Activated CD8-positive, alpha-beta memory T cell treated with anti-CD3 and anti-CD28 coated beads, Interleukin-2, amount 10 ng/mL, durations not matched to agents 7 days and 5 days (primary cell): ENCODE data around the gene INAFM2. TPM values are rescaled to one million over a fixed set of nuclear protein-coding genes. Genes with fewer than 3 reads are reported as not detected.

ENCODE experiments used
- ATAC-seq: fragments of 150-1000 bp; cut with Tn5 transposase; one replicate; pipeline ENCODE4 v1.10.0; 2021; ENCODE audit warnings: moderate library complexity
- CTCF ChIA-PET: fragments of 350-600 bp; sonication (Branson Sonifier 250); formaldehyde crosslinking; loops from one replicate; lab custom pipeline; 2021; ENCODE audit warnings: antibody characterized with exemption; lab: Charles Lee
- DNase-seq: peaks from one replicate; pipeline ENCODE4 v3.0.0-alpha.2; 2020
- H3K27ac Mint-ChIP-seq: one replicate; pipeline ENCODE4 v1.8.0; 2021; ENCODE audit warnings: mild to moderate bottlenecking, mixed read lengths
- H3K27me3 Mint-ChIP-seq: one replicate; pipeline ENCODE4 v1.8.0; 2021; ENCODE audit warnings: mixed read lengths
- H3K36me3 Mint-ChIP-seq: one replicate; pipeline ENCODE4 v1.8.0; 2021; ENCODE audit warnings: mild to moderate bottlenecking, mixed read lengths
- H3K4me1 Mint-ChIP-seq: one replicate; pipeline ENCODE4 v1.8.0; 2021; ENCODE audit warnings: mixed read lengths
- H3K4me3 Mint-ChIP-seq: one replicate; pipeline ENCODE4 v1.8.0; 2021; ENCODE audit warnings: mild to moderate bottlenecking, moderate library complexity, mixed read lengths
- H3K9me3 Mint-ChIP-seq: one replicate; pipeline ENCODE4 v1.8.0; 2022; ENCODE audit warnings: low read depth, mixed read lengths
- total RNA-seq, 2 experiments: library from RNA; stranded (reverse); gene quantifications; one replicate each; pipeline ENCODE4 v1.2.3, GENCODE V29; 2021

INAFM2 gene
- total RNA-seq, 2 experiments from 2014 or later = 4.9 to 10.2 TPM

GRCh38 chr15:40290918-40291574 is 32.4 kb upstream of the INAFM2 start:
- Mint-ChIP-seq H3K4me3 (no peak overlapping the region), H3K36me3 (no peaks in the 10 kb centered on the region), H3K27me3 (no peaks in the 10 kb centered on the region), H3K4me1 (no peaks in the 10 kb centered on the region), H3K27ac (no peak overlapping the region), H3K9me3 (no peaks in the 10 kb centered on the region)
- CTCF ChIA-PET = interaction anchor here (1.7 to 3.2 kb wide), 2 partner anchors 17 to 18 kb away, joined by 12 to 23 read pairs; partner anchors contain the start of gene PLCB2
- DNase-seq (no peak), ATAC-seq (no peak)

GRCh38 chr15:40292246-40292645 is 31.2 kb upstream of the INAFM2 start:
- CTCF ChIA-PET = interaction anchor here (0.5 to 3.2 kb wide), 3 partner anchors 12 to 148 kb away, joined by 3 to 23 read pairs (median 3); partner anchors contain the start of gene PLCB2

GRCh38 chr15:40293006-40293405 is 30.5 kb upstream of the INAFM2 start:
- CTCF ChIA-PET = interaction anchor here (0.7 to 3.2 kb wide), 5 partner anchors 10 to 51 kb away, joined by 3 to 23 read pairs (median 3); partner anchors contain the start of genes ANKRD63 and PLCB2
- no peaks in the 10 kb centered on the region for H3K9me3 Mint-ChIP-seq
- no peaks in the 10 kb centered on the region for H3K27me3 Mint-ChIP-seq
- no peak for ATAC-seq
- no peaks in the 10 kb centered on the region for H3K4me1 Mint-ChIP-seq
- H3K36me3 Mint-ChIP-seq = peaks cover 2% of the 10 kb centered on the region
- H3K27ac Mint-ChIP-seq = peak overlapping the region; percentile 6
- no peak overlapping the region for H3K4me3 Mint-ChIP-seq
- DNase-seq = no peak

More at GRCh38 chr15:40292246-40292645, 31.2 kb upstream of the INAFM2 start:
- ATAC-seq = no peak
- Mint-ChIP-seq H3K36me3 (no peaks in the 10 kb centered on the region), H3K4me1 (no peaks in the 10 kb centered on the region), H3K27ac (no peak overlapping the region), H3K9me3 (no peaks in the 10 kb centered on the region), H3K27me3 (no peaks in the 10 kb centered on the region), H3K4me3 (no peak overlapping the region)
- DNase-seq = no peak

GRCh38 chr15:40293905-40294895 is 29.3 kb upstream of the INAFM2 start:
- Mint-ChIP-seq H3K27me3 (no peaks in the 10 kb centered on the region), H3K27ac (no peak overlapping the region), H3K36me3 (peaks cover 9% of the 10 kb centered on the region), H3K9me3 (no peaks in the 10 kb centered on the region), H3K4me3 (no peak overlapping the region), H3K4me1 (no peaks in the 10 kb centered on the region)
- CTCF ChIA-PET = interaction anchor here (0.7 to 3.2 kb wide), 6 partner anchors 11 to 50 kb away, joined by 3 to 23 read pairs (median 6); partner anchors contain the start of genes ANKRD63 and PLCB2
- ATAC-seq (no peak), DNase-seq (no peak)

GRCh38 chr15:40295297-40295696 is 28.2 kb upstream of the INAFM2 start:
- no peak for ATAC-seq
- Mint-ChIP-seq H3K4me3 (no peak overlapping the region), H3K4me1 (no peaks in the 10 kb centered on the region), H3K9me3 (no peaks in the 10 kb centered on the region), H3K27me3 (no peaks in the 10 kb centered on the region), H3K27ac (no peak overlapping the region), H3K36me3 (peaks cover 18% of the 10 kb centered on the region)
- DNase-seq = no peak
- CTCF ChIA-PET = interaction anchor here (1.1 to 3.0 kb wide), 5 partner anchors 12 to 27 kb away, joined by 3 to 18 read pairs (median 4); partner anchors contain the start of genes ANKRD63 and PLCB2

GRCh38 chr15:40295877-40296560 is 27.5 kb upstream of the INAFM2 start:
- ATAC-seq (no peak), DNase-seq (no peak)
- peaks cover 25% of the 10 kb centered on the region for H3K36me3 Mint-ChIP-seq
- H3K9me3 Mint-ChIP-seq = no peaks in the 10 kb centered on the region
- no peaks in the 10 kb centered on the region for H3K27me3 Mint-ChIP-seq
- H3K4me3 Mint-ChIP-seq = no peak overlapping the region
- no peaks in the 10 kb centered on the region for H3K4me1 Mint-ChIP-seq
- CTCF ChIA-PET = interaction anchor here (0.6 to 3.0 kb wide), 5 partner anchors 12 to 26 kb away, joined by 3 to 18 read pairs (median 3); partner anchors contain the start of gene PLCB2
- no peak overlapping the region for H3K27ac Mint-ChIP-seq

GRCh38 chr15:40296561-40297230 is 26.8 kb upstream of the INAFM2 start:
- no peak for DNase-seq
- no peak for ATAC-seq
- Mint-ChIP-seq H3K4me3 (no peak overlapping the region), H3K27ac (no peak overlapping the region), H3K4me1 (no peaks in the 10 kb centered on the region), H3K9me3 (no peaks in the 10 kb centered on the region), H3K36me3 (peaks cover 30% of the 10 kb centered on the region), H3K27me3 (no peaks in the 10 kb centered on the region)
- CTCF ChIA-PET = interaction anchor here (0.6 to 3.0 kb wide), 4 partner anchors 12 to 26 kb away, joined by 3 to 18 read pairs (median 6); partner anchors contain the start of gene PLCB2

GRCh38 chr15:40297356-40297755 is 26.1 kb upstream of the INAFM2 start:
- no peaks in the 10 kb centered on the region for H3K27me3 Mint-ChIP-seq
- no peak overlapping the region for H3K27ac Mint-ChIP-seq
- H3K4me1 Mint-ChIP-seq = no peaks in the 10 kb centered on the region
- CTCF ChIA-PET = interaction anchor here (2.5 kb wide), 1 partner anchor 18 kb away, joined by 9 read pairs; no protein-coding TSS in a partner anchor
- DNase-seq (no peak), ATAC-seq (no peak)
- no peak overlapping the region for H3K4me3 Mint-ChIP-seq
- no peaks in the 10 kb centered on the region for H3K9me3 Mint-ChIP-seq
- peaks cover 32% of the 10 kb centered on the region for H3K36me3 Mint-ChIP-seq

- DNase-seq (no peak), ATAC-seq (no peak)
- CTCF ChIA-PET = interaction anchor here (1.1 to 2.5 kb wide), 2 partner anchors 15 to 19 kb away, joined by 3 to 9 read pairs; partner anchors contain the start of gene ANKRD63
- no peak overlapping the region for H3K4me3 Mint-ChIP-seq
- no peaks in the 10 kb centered on the region for H3K4me1 Mint-ChIP-seq
- no peak overlapping the region for H3K27ac Mint-ChIP-seq
- H3K9me3 Mint-ChIP-seq = no peaks in the 10 kb centered on the region
- H3K27me3 Mint-ChIP-seq = no peaks in the 10 kb centered on the region
- peaks cover 36% of the 10 kb centered on the region for H3K36me3 Mint-ChIP-seq
These were observed 25.1 kb upstream of the INAFM2 start for GRCh38 chr15:40298216-40298935.

GRCh38 chr15:40300367-40300766 is 23.1 kb upstream of the INAFM2 start:
- ATAC-seq (no peak), DNase-seq (no peak)
- Mint-ChIP-seq H3K4me3 (no peak overlapping the region), H3K27me3 (no peaks in the 10 kb centered on the region), H3K36me3 (peaks cover 37% of the 10 kb centered on the region), H3K9me3 (no peaks in the 10 kb centered on the region), H3K27ac (no peak overlapping the region), H3K4me1 (peaks cover 3% of the 10 kb centered on the region)
- CTCF ChIA-PET = interaction anchor here (1.1 to 1.6 kb wide), 3 partner anchors 21 to 26 kb away, joined by 3 to 5 read pairs (median 3); partner anchors contain the start of gene INAFM2

- H3K4me3 Mint-ChIP-seq = no peak overlapping the region
- no peaks in the 10 kb centered on the region for H3K9me3 Mint-ChIP-seq
- peaks cover 37% of the 10 kb centered on the region for H3K36me3 Mint-ChIP-seq
- ATAC-seq (no peak), DNase-seq (no peak)
- peaks cover 4% of the 10 kb centered on the region for H3K4me1 Mint-ChIP-seq
- no peaks in the 10 kb centered on the region for H3K27me3 Mint-ChIP-seq
- CTCF ChIA-PET = interaction anchor here (1.1 to 1.6 kb wide), 4 partner anchors 21 to 26 kb away, joined by 3 to 10 read pairs (median 4); partner anchors contain the start of gene INAFM2
- no peak overlapping the region for H3K27ac Mint-ChIP-seq
These were observed 22.7 kb upstream of the INAFM2 start for GRCh38 chr15:40300771-40301170.
